NCI-H1436 treated with DMSO at 0.1 percent for 48 hours (cell line): Measurements from ENCODE around the gene APCDD1.
"Not testable (repeated sequence)": the region's sequence is repeated elsewhere in the genome, so short reads cannot be mapped to it uniquely, and the experiment has no call there.

ENCODE experiments used
- DNase-seq: peaks from one replicate; lab custom pipeline; 2025; lab: John Stamatoyannopoulos, UW

APCDD1 gene

DNA sequence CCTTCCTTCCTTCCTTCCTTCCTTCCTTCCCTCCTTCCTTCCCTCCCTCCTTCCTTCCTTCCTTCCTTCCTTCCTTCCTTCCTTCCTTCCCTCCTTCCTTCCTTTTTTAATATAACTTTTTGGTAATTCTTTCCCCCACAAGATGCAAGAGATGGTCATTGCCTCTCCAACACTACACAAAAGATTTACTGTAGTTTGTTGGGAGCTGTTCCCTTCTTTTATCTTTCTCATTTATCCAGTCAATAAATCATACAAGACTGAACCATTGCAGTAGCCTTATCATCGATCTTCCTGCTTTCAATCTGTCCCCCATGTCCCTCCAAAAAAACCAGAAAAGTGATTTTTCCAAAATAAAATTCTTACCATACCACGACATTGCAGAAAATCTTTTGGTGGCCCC is 8.2 kb downstream of the APCDD1 start:
- DNase-seq: no peak

DNA sequence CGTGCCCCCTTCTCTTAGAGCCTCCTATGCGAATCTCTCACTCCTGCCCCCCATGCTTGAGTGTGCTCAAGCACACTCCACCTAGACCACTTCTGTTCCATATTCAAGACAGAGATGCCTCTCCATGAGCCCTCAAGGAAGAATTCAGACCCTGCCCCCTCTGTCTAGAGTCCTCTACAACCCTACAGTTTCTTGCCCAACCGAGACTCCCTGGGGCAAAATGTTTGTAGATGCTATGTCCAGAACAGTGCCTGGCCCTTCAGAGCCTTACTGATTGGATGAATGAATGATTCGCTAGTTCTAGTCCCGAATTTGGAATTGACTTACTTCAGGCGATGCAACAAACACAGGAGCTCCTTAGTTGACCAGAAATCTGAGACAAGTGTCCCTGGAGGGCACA is 8.7 kb downstream of the APCDD1 start:
- DNase-seq: no peak

DNA sequence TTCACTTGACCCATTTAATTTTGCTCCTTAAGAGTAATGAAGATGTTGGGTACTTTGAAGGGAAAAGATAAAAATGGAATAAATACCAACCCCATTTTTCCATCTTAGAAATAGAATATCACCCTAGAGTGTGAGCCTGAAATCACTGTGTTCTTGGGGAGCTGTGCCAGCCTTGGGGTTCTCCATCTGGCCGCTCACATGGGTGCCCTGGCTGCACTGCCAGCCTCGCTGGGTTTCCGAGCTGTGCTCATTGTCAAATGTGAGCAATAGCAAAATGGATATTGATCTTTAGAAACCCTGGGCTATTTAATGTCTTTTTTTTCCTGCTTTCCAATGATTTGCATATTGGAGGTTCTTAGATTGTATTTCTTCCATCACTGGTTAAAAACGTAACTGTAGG is 9.3 kb downstream of the APCDD1 start:
- no peak for DNase-seq

DNA sequence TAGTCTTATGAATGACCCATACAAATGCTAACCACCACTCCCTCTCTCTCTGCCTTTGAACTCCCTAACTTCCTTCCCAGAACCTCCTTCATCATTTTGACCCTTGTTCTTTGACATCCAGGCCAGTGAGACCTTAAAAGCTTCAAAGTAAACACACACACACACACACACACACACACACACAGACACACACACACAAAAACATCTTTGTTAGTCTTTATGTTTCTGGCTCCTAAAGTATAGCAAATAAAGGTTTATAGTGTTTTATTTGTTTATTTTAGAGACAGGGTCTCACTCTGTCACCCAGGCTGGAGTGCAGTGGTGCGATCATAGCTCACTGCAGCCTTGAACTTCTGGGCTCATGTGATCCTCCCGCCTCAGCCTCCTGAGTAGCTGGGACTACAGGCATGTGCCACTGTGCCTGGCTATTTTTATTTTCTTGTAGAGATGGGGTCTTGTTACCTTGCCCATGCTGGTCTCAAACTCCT is 9.8 kb downstream of the APCDD1 start:
- DNase-seq: not testable (repeated sequence)

DNA sequence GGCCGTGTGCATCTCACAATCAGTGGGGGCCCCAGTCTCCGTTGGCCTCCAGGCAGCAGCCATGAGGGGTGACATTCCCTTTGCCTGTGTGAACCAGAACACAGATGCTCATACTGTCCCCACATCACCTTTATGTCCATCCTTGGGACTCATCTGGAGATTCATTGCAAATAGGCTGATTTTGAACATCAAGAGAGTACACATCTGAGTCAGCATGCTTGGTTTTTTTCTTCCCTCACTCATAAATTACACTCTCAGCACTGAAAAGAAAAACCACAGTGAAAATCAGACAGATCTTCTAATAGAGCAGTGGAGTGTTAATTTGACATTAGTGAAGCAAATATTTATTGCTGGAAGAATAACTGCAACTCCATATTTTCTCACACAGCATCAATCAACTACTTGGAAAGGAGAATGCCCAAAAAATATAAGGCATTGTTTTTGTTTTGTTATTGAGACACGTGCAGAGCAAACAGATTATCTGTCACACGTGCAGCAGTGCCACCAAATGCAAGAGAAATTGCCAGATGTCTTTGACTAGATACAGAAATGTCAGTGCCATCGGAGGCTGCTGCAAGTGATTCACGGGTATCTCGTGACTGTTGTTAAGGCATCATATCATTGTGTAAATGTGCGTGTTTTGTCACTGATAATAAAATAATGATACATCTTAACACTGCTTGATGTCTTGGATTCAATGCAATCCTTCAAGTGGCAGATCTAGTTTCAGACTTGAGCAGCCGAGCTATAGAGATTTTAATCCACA is 10.9 kb downstream of the APCDD1 start:
- DNase-seq: no peak

DNA sequence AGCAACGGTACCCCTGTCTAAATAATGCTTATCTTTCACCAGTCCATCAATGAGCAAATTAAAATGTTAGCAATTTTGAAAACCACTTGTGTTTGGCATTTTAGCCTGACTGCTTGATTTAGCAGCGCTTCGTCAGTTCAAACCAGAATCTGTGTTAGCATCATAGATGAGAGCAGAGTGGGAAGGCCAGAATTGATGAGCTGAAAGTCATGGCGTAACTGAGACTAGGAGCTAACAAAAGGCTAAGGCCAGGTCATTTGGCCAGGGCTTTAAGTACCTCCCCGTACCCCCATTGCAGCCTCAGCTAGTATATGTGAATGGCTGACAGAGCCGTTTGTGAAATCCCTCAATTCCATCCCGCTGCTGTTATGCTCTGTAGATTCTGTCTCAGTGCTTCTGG is 16.0 kb downstream of the APCDD1 start:
- DNase-seq: no peak

DNA sequence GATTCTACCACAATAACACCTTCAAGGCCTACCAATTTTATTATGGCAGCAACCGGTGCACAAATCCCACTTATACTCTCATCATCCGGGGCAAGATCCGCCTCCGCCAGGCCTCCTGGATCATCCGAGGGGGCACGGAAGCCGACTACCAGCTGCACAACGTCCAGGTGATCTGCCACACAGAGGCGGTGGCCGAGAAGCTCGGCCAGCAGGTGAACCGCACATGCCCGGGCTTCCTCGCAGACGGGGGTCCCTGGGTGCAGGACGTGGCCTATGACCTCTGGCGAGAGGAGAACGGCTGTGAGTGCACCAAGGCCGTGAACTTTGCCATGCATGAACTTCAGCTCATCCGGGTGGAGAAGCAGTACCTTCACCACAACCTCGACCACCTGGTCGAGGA is 17.1 kb downstream of the APCDD1 start:
- DNase-seq: no peak

DNA sequence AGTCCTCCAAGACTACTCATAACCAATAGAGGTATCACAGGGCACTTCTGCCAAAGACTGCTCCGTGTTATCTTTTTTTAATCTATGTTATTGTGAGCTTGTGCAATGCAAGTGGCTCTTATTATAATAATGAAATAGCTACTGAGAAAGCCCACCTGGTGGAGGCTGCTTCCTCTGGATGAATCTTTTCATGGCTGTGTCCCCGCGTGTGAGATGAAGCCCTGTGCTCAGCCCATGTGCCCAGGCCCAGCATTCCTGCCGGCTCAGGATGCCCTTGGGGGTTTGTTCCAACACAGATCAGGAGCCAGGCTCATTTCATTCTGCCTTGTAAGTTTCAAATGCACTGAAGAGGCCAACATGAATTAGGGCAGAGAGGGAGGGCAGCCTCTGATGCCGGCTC is 18.7 kb downstream of the APCDD1 start:
- no peak for DNase-seq

DNA sequence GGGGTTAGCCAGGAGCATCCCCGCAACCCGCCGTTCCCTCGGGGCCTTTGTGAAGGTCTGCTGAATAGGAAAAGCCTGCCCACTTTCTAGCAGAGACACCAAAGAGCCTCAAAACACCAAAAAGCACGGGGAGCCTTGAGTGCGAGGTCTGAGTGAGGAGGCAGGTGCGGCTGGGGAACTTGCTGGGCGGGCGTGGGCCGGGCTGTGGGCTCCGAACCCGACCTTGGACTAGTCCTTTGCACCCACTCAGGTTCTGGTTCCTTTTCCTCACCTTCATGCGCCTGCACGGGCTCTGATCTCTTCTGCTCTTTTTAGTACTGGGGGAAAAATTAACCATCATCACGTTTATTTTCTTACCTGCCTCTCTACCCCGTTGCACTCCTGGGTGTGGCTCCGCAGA is 19.9 kb downstream of the APCDD1 start:
- no peak for DNase-seq

DNA sequence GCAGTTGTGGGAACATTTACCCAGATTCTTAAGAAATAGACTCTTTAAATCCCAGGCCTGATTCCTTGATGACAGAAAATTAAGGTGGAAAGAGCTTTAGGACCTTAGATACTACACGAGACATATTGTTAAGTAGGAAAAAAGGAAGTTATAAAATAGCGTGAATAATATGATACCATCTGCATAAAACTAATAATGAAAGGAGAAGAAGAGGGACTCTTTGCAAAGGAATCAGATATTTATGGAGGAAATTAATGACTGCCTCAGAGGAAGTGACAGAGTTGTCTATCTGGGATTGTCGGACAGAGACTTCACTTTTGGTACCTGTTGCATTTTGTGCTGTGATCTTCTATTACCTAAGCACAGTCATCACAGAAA is 20.8 kb downstream of the APCDD1 start:
- DNase-seq: no peak

DNA sequence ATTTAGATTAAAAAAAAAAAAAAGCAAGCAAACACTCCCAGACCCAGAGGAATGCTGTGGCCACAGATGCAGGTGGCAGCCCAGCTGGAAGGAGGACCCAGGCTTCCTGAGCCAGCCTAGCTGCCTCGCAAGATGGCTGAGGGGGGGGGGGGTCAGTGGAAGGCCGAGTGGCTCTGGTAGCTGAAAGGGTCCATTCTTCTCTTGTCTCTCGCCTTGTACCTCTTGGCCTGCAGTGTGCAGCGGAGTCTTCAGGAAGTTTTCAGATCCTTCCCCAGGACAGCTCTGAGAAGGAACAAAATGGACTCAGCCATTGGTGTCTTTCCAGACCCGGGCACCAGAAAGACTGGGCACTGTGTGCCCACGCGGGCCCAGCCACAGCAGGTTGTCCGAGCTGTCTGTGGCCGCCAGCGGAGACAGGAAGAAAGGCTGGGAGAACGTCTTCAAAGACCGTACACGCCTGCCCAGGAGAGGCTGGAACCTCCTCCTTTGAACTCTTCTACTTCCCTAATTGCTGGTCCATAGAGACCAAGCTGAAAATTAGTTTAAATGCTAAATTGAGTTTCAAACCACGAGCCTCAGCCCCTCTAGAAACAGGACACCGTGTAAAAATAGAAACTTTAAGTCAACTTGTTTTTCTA is 21.3 kb downstream of the APCDD1 start:
- DNase-seq: no peak

DNA sequence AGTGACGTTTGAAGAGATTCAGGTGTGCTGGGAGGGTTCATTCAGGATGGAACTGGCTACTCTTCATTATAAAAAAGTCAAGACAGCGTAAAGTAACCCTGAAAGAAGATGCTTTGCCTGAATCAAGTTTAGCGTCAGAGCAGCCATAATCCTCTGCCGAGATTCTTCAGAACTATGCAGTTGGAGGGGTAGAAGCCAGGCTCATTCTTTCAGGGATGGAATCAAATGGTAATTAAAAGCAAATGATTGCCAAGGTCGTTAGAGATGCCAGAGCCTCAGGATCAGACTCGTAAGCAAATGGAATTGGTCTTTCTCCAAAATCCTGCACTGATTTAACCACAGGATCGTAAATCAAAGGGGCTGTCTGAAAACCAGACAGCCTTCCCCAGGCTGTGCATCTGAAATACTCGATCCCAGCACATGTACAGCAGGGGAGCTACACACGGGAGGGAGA is 21.9 kb downstream of the APCDD1 start:
- DNase-seq: no peak

DNA sequence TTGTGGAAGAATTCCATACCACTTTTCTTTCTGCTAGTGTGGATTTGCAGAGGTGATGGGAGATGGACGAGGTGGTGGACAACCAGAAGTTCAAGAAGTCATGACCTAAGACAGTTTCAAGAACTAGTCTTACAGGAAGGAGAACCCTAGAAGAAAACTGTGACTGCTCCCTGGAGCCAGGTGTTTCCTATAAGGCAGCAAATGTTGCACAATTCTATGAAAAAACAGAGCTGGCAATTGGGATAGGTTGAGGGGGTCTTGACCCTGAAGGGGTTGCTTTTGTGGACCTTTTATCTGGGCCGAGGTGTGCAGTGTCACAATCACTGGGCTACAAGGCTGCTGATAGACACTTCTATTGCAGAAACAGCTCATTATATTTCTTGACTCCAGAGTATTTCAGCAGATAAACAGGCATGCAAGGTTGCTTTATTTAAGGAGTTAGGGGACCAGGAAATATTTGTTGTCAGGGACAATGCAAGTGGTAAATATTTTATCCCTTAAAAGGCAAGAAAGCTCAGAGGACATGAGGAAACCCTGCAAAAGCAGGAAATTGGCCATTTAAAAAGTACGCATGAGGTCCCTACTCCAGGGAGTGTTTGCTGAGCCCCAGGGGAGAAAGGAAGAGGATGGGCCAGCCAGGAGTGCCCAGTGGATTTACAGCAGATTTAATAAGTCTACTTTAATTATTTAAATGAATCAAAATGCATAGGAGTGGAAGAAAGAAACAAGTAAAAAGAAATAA is 22.9 kb downstream of the APCDD1 start:
- DNase-seq: no peak

DNA sequence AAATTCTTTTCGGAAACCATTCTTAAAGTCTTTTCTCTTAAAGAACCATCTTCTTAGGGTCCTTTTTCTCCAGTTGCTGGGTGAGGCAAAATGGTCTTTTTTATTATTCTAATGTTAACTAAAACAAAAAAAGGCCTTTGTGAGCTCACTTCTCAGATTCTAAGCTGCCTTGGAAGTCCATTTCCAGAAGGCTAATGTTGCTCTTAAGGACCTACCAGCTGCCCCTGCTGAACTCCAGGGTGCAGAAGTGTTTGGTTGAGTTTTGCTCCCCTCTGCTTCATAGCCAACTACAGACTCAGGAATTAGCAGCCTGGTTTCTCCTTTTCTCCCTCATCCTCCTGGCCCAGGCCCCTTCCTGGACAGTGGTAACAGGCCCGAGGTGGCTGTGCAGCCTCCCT is 23.4 kb downstream of the APCDD1 start:
- DNase-seq: no peak

DNA sequence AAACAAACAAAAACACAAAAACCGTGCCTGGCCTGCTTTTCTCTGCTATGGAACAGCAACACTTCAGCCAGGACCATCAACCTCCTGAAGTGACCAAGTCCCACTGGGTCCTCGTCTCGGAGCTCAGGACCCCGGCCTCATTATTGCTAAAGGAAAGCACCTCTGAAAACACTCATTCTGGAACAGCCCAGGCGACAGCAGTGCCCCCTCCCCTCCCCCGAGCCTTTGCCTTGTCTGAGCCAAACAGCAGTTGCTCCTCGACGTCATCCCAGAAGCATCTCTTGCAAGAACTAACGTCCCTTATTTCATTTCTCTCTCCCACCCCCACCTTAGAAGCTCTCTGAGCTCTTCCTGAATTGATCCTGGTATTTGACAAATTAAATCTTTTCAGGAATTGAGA is 27.4 kb downstream of the APCDD1 start:
- DNase-seq: no peak

DNA sequence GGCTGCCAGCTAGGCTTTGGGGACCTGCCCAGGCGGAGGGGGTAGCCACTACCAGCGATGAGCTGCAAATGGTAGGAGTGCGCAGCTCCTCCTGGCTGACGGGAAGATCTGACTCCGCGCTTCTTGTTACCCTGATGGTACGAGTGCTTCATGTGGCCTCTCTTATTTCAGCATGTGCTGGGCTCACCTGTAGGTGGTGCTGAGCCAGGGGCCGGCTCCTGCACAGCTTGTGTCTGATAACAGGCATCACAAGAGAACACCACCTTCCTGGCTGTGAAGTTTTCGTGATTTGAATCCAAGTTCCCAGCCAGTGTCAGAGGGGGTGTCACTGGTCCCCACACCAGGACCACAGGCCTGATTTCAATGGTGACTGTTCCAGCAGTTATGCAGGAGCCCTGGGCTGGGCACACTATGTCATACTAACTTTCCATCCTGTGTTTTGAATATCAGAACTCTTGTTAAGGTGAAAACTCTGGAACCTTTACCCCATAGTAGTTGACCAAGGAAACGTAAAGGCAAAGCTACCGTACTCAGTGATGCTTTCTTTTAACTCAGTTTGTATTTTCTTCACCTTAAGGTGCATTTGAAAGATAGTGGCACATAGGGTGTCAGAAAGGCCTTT is 28.0 kb downstream of the APCDD1 start:
- DNase-seq: no peak

DNA sequence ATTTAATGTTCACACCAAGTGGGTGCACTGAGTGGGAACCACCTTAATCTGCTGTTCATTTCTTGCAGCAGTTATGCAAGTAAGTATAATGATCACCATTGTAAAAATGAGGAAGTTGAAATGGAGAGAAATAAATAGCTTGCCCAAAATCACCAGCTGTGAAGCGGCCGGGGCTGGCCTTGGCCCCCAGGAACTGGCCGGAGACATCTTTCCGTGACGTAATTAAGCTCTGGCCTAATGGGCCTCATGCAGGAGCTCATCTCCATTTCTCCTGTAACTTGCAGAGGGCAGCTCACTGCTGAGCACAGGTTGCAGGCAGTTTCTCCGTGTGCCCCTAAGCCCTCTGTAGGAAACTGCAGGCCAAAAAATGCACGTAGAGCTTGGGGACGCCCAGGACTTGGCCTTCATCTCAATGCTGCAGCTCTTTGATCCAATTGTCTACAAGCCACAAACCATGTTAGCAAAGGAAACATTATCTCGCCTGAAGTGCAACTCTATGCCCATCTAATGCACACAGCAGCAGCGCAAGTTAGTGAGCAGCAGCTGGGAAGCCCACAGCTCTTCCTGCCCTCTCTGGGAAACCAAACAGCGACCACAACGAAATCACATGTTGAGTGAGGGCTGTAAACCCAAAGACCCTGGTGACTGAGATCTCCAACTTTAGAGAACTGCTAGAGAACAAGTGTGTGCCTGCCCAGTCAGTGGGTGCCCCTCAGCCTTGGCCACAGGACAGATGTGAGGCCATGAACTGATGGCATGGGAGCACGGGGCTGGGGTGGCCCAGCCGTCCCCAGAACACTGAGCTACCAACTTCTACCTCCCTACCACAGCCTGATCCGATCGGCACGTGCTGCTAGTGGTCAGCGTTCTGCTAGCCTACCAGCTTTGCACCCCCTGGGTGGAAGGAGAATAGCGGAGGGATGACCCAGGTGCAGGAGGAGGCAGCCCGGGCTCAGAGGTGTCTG is 28.8 kb downstream of the APCDD1 start:
- no peak for DNase-seq

DNA sequence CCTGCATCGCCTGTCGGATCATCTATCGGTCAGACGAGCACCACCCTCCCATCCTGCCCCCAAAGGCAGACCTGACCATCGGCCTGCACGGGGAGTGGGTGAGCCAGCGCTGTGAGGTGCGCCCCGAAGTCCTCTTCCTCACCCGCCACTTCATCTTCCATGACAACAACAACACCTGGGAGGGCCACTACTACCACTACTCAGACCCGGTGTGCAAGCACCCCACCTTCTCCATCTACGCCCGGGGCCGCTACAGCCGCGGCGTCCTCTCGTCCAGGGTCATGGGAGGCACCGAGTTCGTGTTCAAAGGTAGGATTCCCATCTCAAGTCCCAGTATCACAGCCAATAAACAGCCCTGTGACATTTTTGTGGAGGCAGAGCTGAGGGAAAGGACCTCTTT is 31.0 kb downstream of the APCDD1 start:
- no peak for DNase-seq

DNA sequence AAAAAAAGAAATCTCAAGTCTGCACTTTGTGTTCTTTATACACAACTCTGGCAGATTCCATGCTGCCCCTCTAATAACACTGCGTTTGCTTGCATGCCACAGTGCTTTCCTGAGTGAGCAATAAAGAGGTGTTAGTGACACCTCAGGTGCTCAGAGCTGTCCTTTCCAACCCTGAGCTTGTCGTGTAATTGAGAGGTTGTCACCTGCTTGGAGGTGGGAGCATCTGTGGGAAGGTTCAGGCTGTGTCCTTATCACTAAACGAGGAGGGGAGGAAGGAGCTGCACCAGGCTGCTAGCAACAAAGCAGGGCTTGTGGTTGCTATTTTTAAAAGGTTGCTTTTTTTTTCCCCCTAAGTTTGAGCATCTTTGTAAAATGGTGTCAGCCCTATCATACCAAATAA is 31.9 kb downstream of the APCDD1 start:
- no peak for DNase-seq

DNA sequence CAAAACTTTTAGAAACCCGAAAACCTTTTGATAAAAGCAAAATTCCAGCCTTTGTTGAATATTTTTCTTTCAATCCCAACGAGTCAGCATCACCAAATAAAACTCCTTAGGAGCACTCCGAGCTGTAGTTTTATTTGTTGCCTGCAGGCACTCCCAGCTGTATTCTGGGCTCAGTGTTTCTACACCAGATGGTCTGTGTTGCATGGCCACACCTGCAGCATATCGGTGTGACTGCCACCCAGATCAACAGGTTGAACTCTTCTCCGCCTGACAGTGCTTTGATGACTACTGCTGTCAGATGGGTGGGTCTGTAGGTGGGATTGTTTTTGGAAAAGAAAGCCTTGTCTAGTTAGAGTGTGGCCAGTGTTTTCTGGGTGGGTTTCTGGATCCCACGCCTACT is 32.7 kb downstream of the APCDD1 start:
- DNase-seq: no peak

DNA sequence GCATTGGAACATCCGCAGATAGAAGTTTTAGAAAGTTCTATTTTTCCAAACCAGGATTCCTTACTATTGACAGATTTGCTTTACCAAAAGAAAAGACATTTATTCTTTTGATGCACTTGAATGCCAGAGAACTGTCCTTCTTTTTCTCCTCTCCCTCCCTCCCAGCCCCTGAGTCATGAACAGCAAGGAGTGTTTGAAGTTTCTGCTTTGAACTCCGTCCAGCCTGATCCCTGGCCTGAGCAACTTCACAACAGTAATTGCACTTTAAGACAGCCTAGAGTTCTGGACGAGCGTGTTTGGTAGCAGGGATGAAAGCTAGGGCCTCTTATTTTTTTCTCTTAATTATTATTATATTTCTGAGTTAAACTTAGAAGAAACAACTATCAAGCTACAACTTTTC is 33.6 kb downstream of the APCDD1 start:
- DNase-seq: no peak
